H1 (cell line): ENCODE measurements around the gene KNDC1. TPM values are rescaled to one million over a fixed set of nuclear protein-coding genes. Genes with fewer than 3 reads are reported as not detected.

Source experiments
- BCL11A ChIP-seq, 2 experiments: IDR thresholded peaks; one replicate each; pipeline ENCODE4 v1.6.1; 2011; ENCODE audit warnings: low read depth in 2 of 2, low read length in 2 of 2, mild to moderate bottlenecking in 2 of 2
- CBX5 ChIP-seq: fragments of 300-800, 300-1000 bp; sonication (generic); IDR thresholded peaks from 2 replicates; pipeline ENCODE4 v1.7.1; 2016; ENCODE audit warnings: antibody characterized with exemption, low read length, low read depth
- CEBPB ChIP-seq: IDR thresholded peaks from 2 replicates; pipeline ENCODE4 v1.6.1; 2012; ENCODE audit warnings: low read depth, low read length
- CREB1 ChIP-seq: IDR thresholded peaks from 2 replicates; pipeline ENCODE4 v1.6.1; 2012; ENCODE audit warnings: inconsistent platforms
- CTCF ChIP-seq, 3 experiments: IDR thresholded peaks; 1 replicate in 2 of 3; 2 replicates in 1 of 3; pipeline versions ENCODE4 v1.5.1 to v1.6.1; 2011; ENCODE audit warnings: low read length in 3 of 3, mild to moderate bottlenecking in 3 of 3, inconsistent platforms in 2 of 3, low read depth in 1 of 3, moderate library complexity in 1 of 3; ENCODE audit not compliant: insufficient read depth in 1 of 3; ENCODE audit errors: control extremely low read depth in 1 of 3
- EZH2 ChIP-seq: fragments of 200-600 bp; sonication (generic); IDR thresholded peaks from 2 replicates; pipeline ENCODE4 v1.7.1; 2012; ENCODE audit warnings: low read depth, mild to moderate bottlenecking, moderate library complexity, low read length, inconsistent platforms; ENCODE audit not compliant: severe bottlenecking
- JUN ChIP-seq: IDR thresholded peaks from 2 replicates; pipeline ENCODE4 v1.6.1; 2011; ENCODE audit warnings: low read depth, mild to moderate bottlenecking, improper control_type of control experiment, low read length
- KDM4A ChIP-seq: IDR thresholded peaks from one replicate; pipeline ENCODE4 v1.7.1; 2012; ENCODE audit warnings: low read depth, mild to moderate bottlenecking, moderate library complexity, low read length, inconsistent platforms; ENCODE audit not compliant: severe bottlenecking
- NANOG ChIP-seq: IDR thresholded peaks from 2 replicates; pipeline ENCODE4 v1.6.1; 2011; ENCODE audit warnings: low read length, low read depth, mild to moderate bottlenecking, inconsistent platforms; ENCODE audit not compliant: insufficient read depth, poor library complexity, severe bottlenecking
- POLR2A ChIP-seq, 2 experiments: IDR thresholded peaks; 1 replicate in 1 of 2; 2 replicates in 1 of 2; pipeline ENCODE4 v1.6.1; 2011; ENCODE audit warnings: low read depth in 2 of 2, low read length in 2 of 2, mild to moderate bottlenecking in 2 of 2; ENCODE audit errors: control extremely low read depth in 1 of 2
- POLR2AphosphoS5 ChIP-seq: IDR thresholded peaks from 2 replicates; pipeline ENCODE4 v1.6.1; 2011; ENCODE audit warnings: low read depth, low read length
- POU5F1 ChIP-seq: IDR thresholded peaks from 2 replicates; pipeline ENCODE4 v1.6.1; 2011; ENCODE audit warnings: low read depth, mild to moderate bottlenecking, low read length, moderate library complexity
- RBBP5 ChIP-seq: IDR thresholded peaks from 2 replicates; pipeline ENCODE4 v1.7.1; 2012; ENCODE audit warnings: low read depth, mild to moderate bottlenecking, inconsistent platforms, low read length, moderate library complexity, borderline replicate concordance
- RNF2 ChIP-seq: fragments of 200-900, 300-1000 bp; sonication (generic); IDR thresholded peaks from 2 replicates; pipeline ENCODE4 v1.7.1; 2016; ENCODE audit warnings: borderline replicate concordance, low read depth, mild to moderate bottlenecking, antibody characterized with exemption, low read length; ENCODE audit not compliant: poor library complexity, severe bottlenecking; ENCODE audit errors: missing control alignments
- SAP30 ChIP-seq: fragments of 300-600 bp; sonication (generic); IDR thresholded peaks from 2 replicates; pipeline ENCODE4 v1.7.1; 2012; ENCODE audit warnings: low read length, moderate library complexity, mild to moderate bottlenecking, inconsistent platforms; ENCODE audit not compliant: insufficient read depth, insufficient replicate concordance
- TAF7 ChIP-seq: optimal IDR thresholded peaks from 2 replicates; pipeline ENCODE3; 2011; ENCODE audit warnings: low read depth, mild to moderate bottlenecking, inconsistent platforms, low read length, moderate library complexity, borderline replicate concordance
- polyA plus RNA-seq, 7 experiments: library from polyadenylated mRNA; depleted of rRNA in 3 of 7; stranded (reverse) in 5 of 7; unstranded in 2 of 7; fragments of >200 nt in 5 of 7; fragments of 200-250 nt in 2 of 7; gene quantifications; 1 replicate in 5 of 7; 2 replicates in 1 of 7; 4 replicates in 1 of 7; pipeline versions ENCODE4 v1.2.1 to v1.2.3, GENCODE V29; 2011 to 2013; ENCODE audit warnings: missing spikeins in 2 of 7, mixed read lengths in 2 of 7
- total RNA-seq: library from RNA; stranded (reverse); fragmentation: NEBNext Ultra II Directional; extraction: Animal tissue kit (Norgen Biotek cat#: 25700); gene quantifications from 2 replicates; pipeline ENCODE4 v1.2.1, GENCODE V29; 2021
- TF ChIP-seq, protein P1 (sequence below): IDR thresholded peaks from 2 replicates; pipeline ENCODE4 v1.6.1; 2012; ENCODE audit warnings: inconsistent platforms
- TF ChIP-seq, protein P2 (sequence below): IDR thresholded peaks from 2 replicates; pipeline ENCODE4 v1.6.1; 2012; ENCODE audit warnings: inconsistent platforms

The KNDC1 gene
- total and polyA plus RNA-seq, 2 of the 8 experiments (the other 6 are each of a cell fraction or from before 2014, with no cell fraction given), result 7.5 to 16.7 TPM

- TF ChIP-seq KDM4A (peak; percentile 86), SAP30 (no peak), RNF2 (no peak), JUN (no peak), BCL11A (IDR thresholded peaks at IDR 0.05; ENCODE audit: low read depth in 2 of 2, low read length in 2 of 2) (no peak), POLR2AphosphoS5 (no peak), CEBPB (no peak), NANOG (no peak), POLR2A (IDR thresholded peaks at IDR 0.05; ENCODE audit: control extremely low read depth in 1 of 2, low read depth in 2 of 2, low read length in 2 of 2) (no peak), EZH2 (peak; percentile 46), CBX5 (no peak), CTCF (IDR thresholded peaks at IDR 0.05; ENCODE audit: control extremely low read depth in 1 of 3, insufficient read depth in 1 of 3, low read depth in 1 of 3, low read length in 3 of 3) (no peak), TAF7 (no peak), POU5F1 (no peak), CREB1 (no peak), RBBP5 (0 out of 2 replicates have a peak, but pooled peaks have one; percentile 33)
- TF ChIP-seq, protein P1, sequence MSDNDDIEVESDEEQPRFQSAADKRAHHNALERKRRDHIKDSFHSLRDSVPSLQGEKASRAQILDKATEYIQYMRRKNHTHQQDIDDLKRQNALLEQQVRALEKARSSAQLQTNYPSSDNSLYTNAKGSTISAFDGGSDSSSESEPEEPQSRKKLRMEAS, result peak; percentile 97
- TF ChIP-seq, protein P2, sequence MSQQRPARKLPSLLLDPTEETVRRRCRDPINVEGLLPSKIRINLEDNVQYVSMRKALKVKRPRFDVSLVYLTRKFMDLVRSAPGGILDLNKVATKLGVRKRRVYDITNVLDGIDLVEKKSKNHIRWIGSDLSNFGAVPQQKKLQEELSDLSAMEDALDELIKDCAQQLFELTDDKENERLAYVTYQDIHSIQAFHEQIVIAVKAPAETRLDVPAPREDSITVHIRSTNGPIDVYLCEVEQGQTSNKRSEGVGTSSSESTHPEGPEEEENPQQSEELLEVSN, result peak; percentile 87
Measured at GRCh38 chr10:133230387-133231195, 70.6 kb downstream of the KNDC1 start (continued).
